Hematopoietic multipotent progenitor cell treated with erythropoietin and hydrocortisone succinate and interleukin-3 and kit ligand, for 17 days (in vitro differentiated cells): Measurements from ENCODE around the gene IFT25.
A peak's percentile ranks its signal among the peaks of the same experiment; 100 is the strongest.
"Not testable (repeated sequence)": the region's sequence is repeated elsewhere in the genome, so short reads cannot be mapped to it uniquely, and the experiment has no call there.

Experiments
- DNase-seq: peaks from one replicate; pipeline ENCODE4 v3.0.0-alpha.2; 2015; ENCODE audit warnings: low spot score

IFT25 gene

GRCh38 chr1:53883600-53883999 is 61.9 kb downstream of the IFT25 start:
- DNase-seq: not testable (repeated sequence)

GRCh38 chr1:53881853-53882252 is 63.6 kb downstream of the IFT25 start:
- not testable (repeated sequence) for DNase-seq

DNA sequence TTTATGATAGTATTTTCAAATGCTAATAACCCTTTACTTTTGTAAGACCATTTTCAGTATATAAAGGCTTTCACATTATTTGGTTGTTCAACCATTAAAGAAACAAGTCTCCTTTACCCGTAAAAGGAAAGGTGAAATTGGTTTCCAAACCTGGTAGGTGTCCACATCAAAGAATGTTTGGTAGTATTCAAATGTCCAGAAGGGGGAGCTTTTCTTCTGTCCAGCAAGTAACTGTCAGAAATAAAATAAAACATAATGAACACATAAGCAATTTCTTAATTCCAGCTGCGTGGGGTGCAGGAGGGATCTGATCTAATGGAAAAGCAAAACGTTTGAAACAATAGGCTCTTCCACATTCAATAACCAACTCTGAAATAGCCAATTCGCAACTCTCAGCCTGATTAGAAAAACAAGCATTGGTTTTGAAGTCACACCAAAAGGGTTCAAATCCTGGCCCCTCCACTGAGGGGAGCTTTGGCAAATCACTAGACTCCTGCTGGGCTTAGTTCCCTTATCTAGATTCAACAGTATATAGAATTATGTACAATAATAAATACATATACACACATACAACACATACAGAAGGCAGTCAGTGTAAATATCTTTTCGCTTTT is 66.9 kb downstream of the IFT25 start:
- peak; percentile 63 for DNase-seq

DNA sequence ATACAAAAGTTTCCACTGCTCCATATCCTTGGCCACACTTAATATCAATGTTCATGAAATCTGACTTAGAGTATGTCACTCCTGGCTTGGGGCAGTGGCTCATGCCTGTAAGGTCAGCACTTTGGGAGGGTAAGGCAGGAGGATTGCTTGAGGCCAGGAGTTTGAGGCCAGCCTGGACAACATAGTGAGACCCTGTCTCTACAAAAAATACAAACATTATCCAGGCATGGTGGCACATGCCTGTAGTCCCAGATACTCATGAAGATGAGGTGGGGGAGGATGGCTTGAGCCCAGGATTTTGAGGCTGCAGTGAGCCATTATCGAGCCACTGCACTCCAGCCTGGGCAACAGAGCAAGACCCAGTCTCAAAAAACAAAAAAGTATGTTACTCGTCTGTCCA is 70.3 kb downstream of the IFT25 start:
- DNase-seq: not testable (repeated sequence)

DNA sequence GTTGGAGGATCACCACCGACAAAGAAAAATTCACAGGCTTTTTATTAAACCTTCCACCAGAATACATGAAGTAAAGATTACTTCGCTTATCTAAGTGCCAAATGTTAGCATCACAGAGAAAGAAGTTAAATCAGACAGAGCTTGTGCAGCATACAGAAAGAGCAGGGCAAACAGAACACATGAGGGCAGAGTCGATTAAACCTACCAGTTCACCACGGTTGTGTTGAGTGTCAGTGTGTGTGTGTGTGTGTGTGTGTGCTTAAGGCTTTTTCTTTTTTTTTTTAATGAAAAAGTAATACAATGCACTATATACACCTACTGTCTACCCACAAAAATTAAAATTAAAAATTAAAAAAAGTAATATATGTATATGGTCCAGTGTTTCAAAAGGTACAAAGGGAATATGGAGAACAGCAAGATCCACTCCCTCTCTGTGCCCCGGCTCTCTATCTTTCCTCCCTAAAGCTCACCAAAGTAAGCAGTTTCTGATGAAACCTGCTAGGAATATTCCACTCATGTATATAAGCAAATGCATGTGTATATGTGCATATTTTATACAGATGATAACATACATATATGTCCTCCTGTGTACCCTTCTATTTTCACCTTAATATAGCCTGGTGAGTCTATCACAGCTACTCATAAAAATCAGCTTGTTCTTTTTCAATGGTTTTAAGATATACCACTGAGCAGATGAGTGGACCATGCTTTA is 73.6 kb downstream of the IFT25 start:
- DNase-seq: no peak
